A549 (cell line): Measurements from ENCODE around the gene ZNF878. TPM values are rescaled to one million over a fixed set of nuclear protein-coding genes. Genes with fewer than 3 reads are reported as not detected.

Experiments used
- ATAC-seq, 2 experiments: fragments of 200-7000 bp in 1 of 2; fragments of >200 bp in 1 of 2; cut with Nextera tagmentation in 1 of 2; cut with Tn5 transposase in 1 of 2; 3 replicates each; pipeline versions ENCODE4 v1.8.0 to v1.9.1; 2018 to 2020; ENCODE audit warnings: mild to moderate bottlenecking in 1 of 2, moderate library complexity in 1 of 2
- CTCF ChIA-PET: fragments of 300-600 bp; sonication (Branson Sonifier 250); formaldehyde crosslinking; extraction: SDS; loops from one replicate; lab custom pipeline; 2021; ENCODE audit warnings: antibody characterized with exemption, inconsistent platforms; lab: Yijun Ruan, JAX
- POLR2A ChIA-PET: fragments of 350-600 bp; formaldehyde crosslinking; extraction: SDS; loops from one replicate; lab custom pipeline; 2021; ENCODE audit warnings: antibody characterized with exemption, inconsistent platforms; lab: Yijun Ruan, JAX
- DNase-seq, 2 experiments: peaks; one replicate each; pipeline versions ENCODE4 v3.0.0 to v3.0.0-alpha.2; 2011 to 2016; ENCODE audit warnings: low read depth in 1 of 2, low spot score in 1 of 2
- FAIRE-seq: peaks from 2 replicates; lab custom pipeline; 2011; peaks lifted over from hg19 to GRCh38; lab: Jason Lieb, UNC
- H3K27ac ChIP-seq, 2 experiments: fragments of >200 bp; sonication (Bioruptor Twin); formaldehyde crosslinking; 3 replicates each; pipeline ENCODE4 v1.5.1; 2016 to 2017
- H3K4me1 ChIP-seq: fragments of >200 bp; sonication (Bioruptor Twin); formaldehyde crosslinking; 3 replicates; pipeline ENCODE4 v1.6.1; 2016
- H3K4me2 ChIP-seq: fragments of >200 bp; sonication (Bioruptor Twin); formaldehyde crosslinking; 3 replicates; pipeline ENCODE4 v1.6.1; 2016
- H3K4me3 ChIP-seq: fragments of >200 bp; sonication (Bioruptor Twin); formaldehyde crosslinking; 3 replicates; pipeline ENCODE4 v1.5.1; 2016
- H3K9me3 ChIP-seq: fragments of >200 bp; sonication (Bioruptor Twin); formaldehyde crosslinking; 3 replicates; pipeline ENCODE4 v1.6.1; 2016
- CBX8 ChIP-seq: fragments of 200-600 bp; sonication (generic); IDR thresholded peaks from 2 replicates; pipeline ENCODE4 v1.6.1; 2016
- CEBPB ChIP-seq, 2 experiments: fragments of >200 bp in 1 of 2; sonication (Bioruptor Twin) in 1 of 2; formaldehyde crosslinking in 1 of 2; IDR thresholded peaks; 2 replicates each; pipeline ENCODE4 v1.6.1; 2012 to 2016
- EHF ChIP-seq: fragments of 250-450 bp; sonication (Bioruptor Pico); IDR thresholded peaks from 2 replicates; pipeline ENCODE4 v1.5.0; 2020; ENCODE audit warnings: mild to moderate bottlenecking
- FOSL2 ChIP-seq, 2 experiments: fragments of 450-650 bp in 1 of 2; fragments of >200 bp in 1 of 2; sonication (Bioruptor Twin) in 1 of 2; formaldehyde crosslinking; IDR thresholded peaks; 2 replicates each; pipeline versions ENCODE4 v1.5.0 to v1.6.1; 2016 to 2020; ENCODE audit warnings: mild to moderate bottlenecking in 1 of 2, moderate library complexity in 1 of 2
- HDAC2 ChIP-seq: fragments of 200-600 bp; sonication (generic); IDR thresholded peaks from 2 replicates; pipeline ENCODE4 v1.6.1; 2016
- HOXB13 ChIP-seq: fragments of 250-450 bp; sonication (Bioruptor Pico); IDR thresholded peaks from 2 replicates; pipeline ENCODE4 v1.5.0; 2020; ENCODE audit warnings: low read depth, mild to moderate bottlenecking, moderate library complexity
- MAFK ChIP-seq: fragments of 450-650 bp; IDR thresholded peaks from 2 replicates; pipeline ENCODE4 v1.6.1; 2014; ENCODE audit not compliant: partially characterized antibody
- NFE2L2 ChIP-seq: fragments of 150-350 bp; conservative IDR thresholded peaks from 2 replicates; pipeline ENCODE4 v1.6.1; 2014; ENCODE audit warnings: low read length
- NPAS2 ChIP-seq: fragments of 250-450 bp; sonication (Bioruptor Pico); IDR thresholded peaks from 2 replicates; pipeline ENCODE4 v1.8.0; 2022; ENCODE audit warnings: mild to moderate bottlenecking, moderate library complexity, borderline replicate concordance
- NR3C1 ChIP-seq: fragments of >200 bp; sonication (Bioruptor Twin); formaldehyde crosslinking; IDR thresholded peaks from 3 replicates; pipeline ENCODE4 v1.6.1; 2017
- RAD21 ChIP-seq, 2 experiments: fragments of >200 bp in 1 of 2; sonication (Bioruptor Twin) in 1 of 2; formaldehyde crosslinking in 1 of 2; IDR thresholded peaks in 1 of 2; conservative IDR thresholded peaks in 1 of 2; 2 replicates in 1 of 2; 3 replicates in 1 of 2; pipeline ENCODE4 v1.6.1; 2012 to 2018; ENCODE audit warnings: inconsistent platforms in 1 of 2
- RARB ChIP-seq: fragments of 250-450 bp; sonication (Bioruptor Pico); IDR thresholded peaks from 2 replicates; pipeline ENCODE4 v1.8.0; 2021; ENCODE audit warnings: mild to moderate bottlenecking, moderate library complexity
- RFX5 ChIP-seq: fragments of 450-650 bp; IDR thresholded peaks from 2 replicates; pipeline ENCODE4 v1.7.1; 2014; ENCODE audit warnings: antibody characterized with exemption, mild to moderate bottlenecking, moderate library complexity
- SREBF2 ChIP-seq: fragments of 450-650 bp; IDR thresholded peaks from 2 replicates; pipeline ENCODE4 v1.6.1; 2014; ENCODE audit warnings: mild to moderate bottlenecking, moderate library complexity
- TP53 ChIP-seq: fragments of 250-450 bp; sonication (Bioruptor Pico); IDR thresholded peaks from 2 replicates; pipeline ENCODE4 v1.5.0; 2021; ENCODE audit warnings: mild to moderate bottlenecking, moderate library complexity
- ZNF302 ChIP-seq: fragments of 250-450 bp; sonication (Bioruptor Pico); IDR thresholded peaks from 2 replicates; pipeline ENCODE4 v1.9.0; 2021; ENCODE audit warnings: inconsistent platforms, mild to moderate bottlenecking, moderate library complexity
- ZSCAN20 ChIP-seq: fragments of 250-450 bp; sonication (Bioruptor Pico); IDR thresholded peaks from 2 replicates; pipeline ENCODE4 v1.8.0; 2022; ENCODE audit warnings: mild to moderate bottlenecking, moderate library complexity
- WGBS: methylation state at CpG from one replicate; pipeline ENCODE4 v1.1.6; 2017; ENCODE audit errors: missing lambda C conversion rate; 5-methylcytosine and 5-hydroxymethylcytosine counted together
- polyA plus RNA-seq, 4 experiments: library from polyadenylated mRNA; depleted of rRNA in 3 of 4; stranded (reverse); fragments of >200 nt; fragmentation: RNase III in 1 of 4; extraction: RNeasy Plus Mini Kit Qiagen cat#74134 plus additional on column Dnase treatment in 1 of 4; gene quantifications; 2 replicates in 3 of 4; 3 replicates in 1 of 4; pipeline ENCODE4 v1.2.3, GENCODE V29; 2011 to 2017
- TF ChIP-seq, protein P1 (sequence below): fragments of >200 bp; sonication (Bioruptor Twin); formaldehyde crosslinking; IDR thresholded peaks from 3 replicates; pipeline ENCODE4 v1.5.1; 2016
- TF ChIP-seq, protein P2 (sequence below): fragments of 250-450 bp; sonication (Bioruptor Pico); IDR thresholded peaks from 2 replicates; pipeline ENCODE4 v1.5.0; 2020; ENCODE audit warnings: low read depth, mild to moderate bottlenecking, moderate library complexity
- TF ChIP-seq, protein P3 (sequence below): IDR thresholded peaks from 2 replicates; pipeline ENCODE4 v1.6.1; 2012
- TF ChIP-seq, protein P4 (sequence below): fragments of 200-600 bp; sonication (generic); IDR thresholded peaks from 2 replicates; pipeline ENCODE4 v1.6.1; 2016; ENCODE audit warnings: antibody characterized with exemption, mild to moderate bottlenecking, moderate library complexity

The ZNF878 gene
- polyA plus RNA-seq, 2 of the 4 experiments (the other 2 are of a cell fraction): not detected

DNA sequence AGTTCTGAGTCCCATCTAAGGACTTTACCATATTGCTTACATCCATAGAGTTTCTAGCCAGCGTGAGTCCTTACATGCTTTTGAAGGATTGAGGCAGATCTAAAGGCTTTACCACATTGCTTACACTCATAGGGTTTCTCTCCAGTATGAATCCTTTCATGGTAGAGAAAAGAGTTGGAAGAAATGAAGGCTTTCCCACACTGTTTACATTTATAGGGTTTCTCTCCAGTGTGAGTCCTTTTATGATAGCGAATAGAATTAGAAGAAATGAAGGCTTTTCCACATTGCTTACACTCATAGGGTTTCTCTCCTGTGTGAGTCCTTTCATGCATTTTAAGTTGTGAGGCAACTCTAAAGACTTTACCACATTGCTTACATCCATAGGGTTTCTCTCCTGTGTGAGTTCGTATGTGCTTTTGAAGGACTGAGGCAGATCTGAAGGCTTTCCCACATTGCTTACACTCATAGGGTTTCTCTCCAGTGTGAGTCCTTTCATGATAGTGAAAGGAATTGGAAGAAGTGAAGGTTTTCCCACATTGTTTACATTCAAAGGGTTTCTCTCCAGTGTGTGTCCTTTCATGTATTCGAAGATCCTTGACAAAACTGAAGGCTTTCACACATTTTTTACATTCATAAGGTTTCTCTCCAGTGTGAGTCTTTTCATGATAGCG is 8.9 kb downstream of the ZNF878 start:
- POLR2A ChIA-PET: no interaction called here
- no peak for DNase-seq
- no peak for ATAC-seq
- Histone ChIP-seq H3K4me3 (no peak overlapping the region), H3K9me3 (peaks cover 11% of the 10 kb centered on the region; the same call in 2 of the 3 replicates), H3K4me1 (no peaks in the 10 kb centered on the region), H3K27ac (no peak overlapping the region), H3K4me2 (no peak overlapping the region)
- TF ChIP-seq, protein P1, sequence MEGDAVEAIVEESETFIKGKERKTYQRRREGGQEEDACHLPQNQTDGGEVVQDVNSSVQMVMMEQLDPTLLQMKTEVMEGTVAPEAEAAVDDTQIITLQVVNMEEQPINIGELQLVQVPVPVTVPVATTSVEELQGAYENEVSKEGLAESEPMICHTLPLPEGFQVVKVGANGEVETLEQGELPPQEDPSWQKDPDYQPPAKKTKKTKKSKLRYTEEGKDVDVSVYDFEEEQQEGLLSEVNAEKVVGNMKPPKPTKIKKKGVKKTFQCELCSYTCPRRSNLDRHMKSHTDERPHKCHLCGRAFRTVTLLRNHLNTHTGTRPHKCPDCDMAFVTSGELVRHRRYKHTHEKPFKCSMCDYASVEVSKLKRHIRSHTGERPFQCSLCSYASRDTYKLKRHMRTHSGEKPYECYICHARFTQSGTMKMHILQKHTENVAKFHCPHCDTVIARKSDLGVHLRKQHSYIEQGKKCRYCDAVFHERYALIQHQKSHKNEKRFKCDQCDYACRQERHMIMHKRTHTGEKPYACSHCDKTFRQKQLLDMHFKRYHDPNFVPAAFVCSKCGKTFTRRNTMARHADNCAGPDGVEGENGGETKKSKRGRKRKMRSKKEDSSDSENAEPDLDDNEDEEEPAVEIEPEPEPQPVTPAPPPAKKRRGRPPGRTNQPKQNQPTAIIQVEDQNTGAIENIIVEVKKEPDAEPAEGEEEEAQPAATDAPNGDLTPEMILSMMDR: no peak
- TF ChIP-seq TP53 (CRISPR knock-in tag) (no peak), HOXB13 (CRISPR knock-in tag) (no peak), HDAC2 (no peak), ZSCAN20 (no peak), RAD21 (conservative IDR thresholded peaks at IDR 0.05 in 1 of 2, IDR thresholded peaks at IDR 0.05 in 1 of 2) (no peak)
- CTCF ChIA-PET: no interaction called here
- 9% methylated on average over 5 of the region's 5 CpGs for WGBS
- FAIRE-seq: no peak

DNA sequence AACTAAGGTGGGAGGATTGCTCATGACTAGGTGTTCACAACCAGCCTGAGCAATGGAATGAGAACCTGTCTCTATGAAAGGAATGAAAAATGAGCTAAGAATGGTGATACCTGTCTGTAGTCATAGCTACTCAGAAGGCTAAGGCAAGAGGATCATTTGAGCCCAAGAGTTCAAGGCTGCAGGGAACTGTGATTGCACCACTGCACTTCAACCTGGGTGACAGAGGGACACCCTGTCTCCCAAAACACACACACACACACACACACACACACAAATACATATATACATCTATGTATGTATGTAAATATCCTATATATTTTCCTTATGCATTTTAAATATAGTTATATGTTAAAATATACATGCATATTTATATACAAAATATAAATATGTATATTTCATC is 9.9 kb downstream of the ZNF878 start:
- H3K9me3 ChIP-seq: peaks cover 11% of the 10 kb centered on the region; the same call in 2 of the 3 replicates
- no peak overlapping the region for H3K27ac ChIP-seq
- TF ChIP-seq, protein P2, sequence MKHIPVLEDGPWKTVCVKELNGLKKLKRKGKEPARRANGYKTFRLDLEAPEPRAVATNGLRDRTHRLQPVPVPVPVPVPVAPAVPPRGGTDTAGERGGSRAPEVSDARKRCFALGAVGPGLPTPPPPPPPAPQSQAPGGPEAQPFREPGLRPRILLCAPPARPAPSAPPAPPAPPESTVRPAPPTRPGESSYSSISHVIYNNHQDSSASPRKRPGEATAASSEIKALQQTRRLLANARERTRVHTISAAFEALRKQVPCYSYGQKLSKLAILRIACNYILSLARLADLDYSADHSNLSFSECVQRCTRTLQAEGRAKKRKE (CRISPR knock-in tag): no peak
- TF ChIP-seq FOSL2 (IDR thresholded peaks at IDR 0.05): no peak
- TF ChIP-seq FOSL2 (CRISPR knock-in tag; IDR thresholded peaks at IDR 0.05): no peak
- FAIRE-seq: no peak
- ATAC-seq: no peak
- CTCF ChIA-PET: no interaction called here
- no peak overlapping the region for H3K4me3 ChIP-seq
- POLR2A ChIA-PET: no interaction called here
- H3K4me2 ChIP-seq: no peak overlapping the region
- DNase-seq: no peak
- no peaks in the 10 kb centered on the region for H3K4me1 ChIP-seq

DNA sequence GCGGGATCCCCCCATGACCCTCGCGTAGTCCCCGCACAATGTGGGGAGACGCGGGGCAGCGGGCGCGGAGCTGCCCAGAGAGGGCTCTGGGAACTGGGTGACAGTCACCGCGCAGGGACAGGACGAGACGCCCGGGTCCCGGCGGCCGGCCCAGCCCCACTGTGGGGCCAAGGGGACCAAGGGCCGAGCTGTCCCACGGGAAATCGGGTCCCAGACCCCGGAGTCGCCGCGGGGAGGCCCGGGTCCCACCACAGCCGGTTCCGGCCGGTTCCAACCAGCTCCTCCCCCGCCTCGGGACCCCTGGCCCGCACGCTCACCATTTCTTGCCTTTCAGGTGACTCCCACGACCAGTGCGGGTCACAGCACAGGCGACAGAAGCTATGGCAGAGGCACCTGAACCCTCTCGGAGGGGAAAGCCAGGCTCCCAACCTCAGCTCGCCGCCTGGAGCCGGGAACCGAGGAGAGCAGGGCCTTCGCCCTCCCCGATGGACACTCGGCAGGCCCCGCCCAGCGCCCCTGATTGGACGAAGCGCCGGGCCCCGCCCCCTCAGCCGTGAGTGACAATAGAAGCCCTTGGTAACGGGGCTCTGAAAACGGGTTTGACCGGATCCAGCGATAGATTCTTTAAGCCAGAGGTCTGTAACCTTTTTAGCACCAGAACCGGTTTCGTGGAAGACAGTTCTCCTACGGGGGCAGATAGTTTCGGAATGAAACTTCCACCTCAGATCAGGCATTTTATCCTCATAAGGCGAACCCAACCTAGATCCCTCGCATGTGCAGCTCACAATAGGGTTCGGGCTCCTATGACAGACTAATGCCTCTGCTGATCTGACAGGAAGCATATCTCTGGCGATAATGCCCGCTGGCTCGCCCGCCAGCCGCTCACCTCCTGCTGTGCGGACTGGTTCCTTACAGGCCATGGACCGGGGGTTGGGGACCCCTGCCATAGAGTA is 17.3 kb downstream of the ZNF878 start, which contains the start of gene ZNF433:
ZNF433 (minus strand) TSS at position 460 of the 953 bp plus-strand sequence; CDS start at position 320, 140 bp downstream.
- Histone ChIP-seq H3K27ac (no peak within 1 kb of the TSS), H3K9me3 (peaks cover 3% of the 10 kb centered on the region; the same call in 1 of the 3 replicates), H3K4me1 (no peaks in the 10 kb centered on the region), H3K4me2 (no peak within 1 kb of the TSS), H3K4me3 (no peak within 1 kb of the TSS)
- WGBS: 38% methylated on average over 25 of the region's 68 CpGs
- ATAC-seq (no peak), FAIRE-seq (no peak), DNase-seq (no peak)
- TF ChIP-seq ZNF302 (no peak), CBX8 (no peak), SREBF2 (no peak)
- TF ChIP-seq, protein P3, sequence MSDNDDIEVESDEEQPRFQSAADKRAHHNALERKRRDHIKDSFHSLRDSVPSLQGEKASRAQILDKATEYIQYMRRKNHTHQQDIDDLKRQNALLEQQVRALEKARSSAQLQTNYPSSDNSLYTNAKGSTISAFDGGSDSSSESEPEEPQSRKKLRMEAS: no peak
- ChIA-PET CTCF (interaction anchor here (0.6 kb wide), 1 partner anchor 281 kb away, joined by 3 read pairs; no protein-coding TSS in a partner anchor), POLR2A (no interaction called here)

DNA sequence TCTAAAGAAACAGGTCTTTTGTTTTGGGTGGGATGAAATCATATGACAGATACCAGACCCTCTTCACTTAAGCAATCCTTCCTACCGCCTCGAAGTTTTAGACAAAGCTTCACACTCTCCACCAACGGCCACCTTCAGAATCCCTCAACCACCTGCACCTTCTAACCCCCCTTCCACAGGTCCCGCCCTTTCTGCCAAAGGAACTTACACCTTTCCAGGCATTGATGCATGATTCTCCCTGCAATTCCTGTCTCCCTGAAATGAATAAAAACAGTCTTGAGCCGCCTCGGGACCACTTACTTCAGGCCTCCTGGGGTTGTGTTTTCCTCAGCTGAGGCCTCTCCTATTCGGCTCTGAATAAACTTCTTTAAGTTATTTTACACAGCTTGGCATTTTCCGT is 18.1 kb downstream of the ZNF878 start:
- no peak overlapping the region for H3K27ac ChIP-seq
- TF ChIP-seq EHF (CRISPR knock-in tag) (no peak), NFE2L2 (no peak), ZNF302 (no peak), MAFK (no peak), RARB (CRISPR knock-in tag) (no peak), CBX8 (no peak), ZSCAN20 (no peak), FOSL2 (IDR thresholded peaks at IDR 0.05) (no peak), FOSL2 (CRISPR knock-in tag; IDR thresholded peaks at IDR 0.05) (no peak), NR3C1 (no peak), RFX5 (no peak), RAD21 (conservative IDR thresholded peaks at IDR 0.05 in 1 of 2, IDR thresholded peaks at IDR 0.05 in 1 of 2) (no peak), CEBPB (IDR thresholded peaks at IDR 0.05) (no peak), NPAS2 (CRISPR knock-in tag) (no peak)
- TF ChIP-seq, protein P4, sequence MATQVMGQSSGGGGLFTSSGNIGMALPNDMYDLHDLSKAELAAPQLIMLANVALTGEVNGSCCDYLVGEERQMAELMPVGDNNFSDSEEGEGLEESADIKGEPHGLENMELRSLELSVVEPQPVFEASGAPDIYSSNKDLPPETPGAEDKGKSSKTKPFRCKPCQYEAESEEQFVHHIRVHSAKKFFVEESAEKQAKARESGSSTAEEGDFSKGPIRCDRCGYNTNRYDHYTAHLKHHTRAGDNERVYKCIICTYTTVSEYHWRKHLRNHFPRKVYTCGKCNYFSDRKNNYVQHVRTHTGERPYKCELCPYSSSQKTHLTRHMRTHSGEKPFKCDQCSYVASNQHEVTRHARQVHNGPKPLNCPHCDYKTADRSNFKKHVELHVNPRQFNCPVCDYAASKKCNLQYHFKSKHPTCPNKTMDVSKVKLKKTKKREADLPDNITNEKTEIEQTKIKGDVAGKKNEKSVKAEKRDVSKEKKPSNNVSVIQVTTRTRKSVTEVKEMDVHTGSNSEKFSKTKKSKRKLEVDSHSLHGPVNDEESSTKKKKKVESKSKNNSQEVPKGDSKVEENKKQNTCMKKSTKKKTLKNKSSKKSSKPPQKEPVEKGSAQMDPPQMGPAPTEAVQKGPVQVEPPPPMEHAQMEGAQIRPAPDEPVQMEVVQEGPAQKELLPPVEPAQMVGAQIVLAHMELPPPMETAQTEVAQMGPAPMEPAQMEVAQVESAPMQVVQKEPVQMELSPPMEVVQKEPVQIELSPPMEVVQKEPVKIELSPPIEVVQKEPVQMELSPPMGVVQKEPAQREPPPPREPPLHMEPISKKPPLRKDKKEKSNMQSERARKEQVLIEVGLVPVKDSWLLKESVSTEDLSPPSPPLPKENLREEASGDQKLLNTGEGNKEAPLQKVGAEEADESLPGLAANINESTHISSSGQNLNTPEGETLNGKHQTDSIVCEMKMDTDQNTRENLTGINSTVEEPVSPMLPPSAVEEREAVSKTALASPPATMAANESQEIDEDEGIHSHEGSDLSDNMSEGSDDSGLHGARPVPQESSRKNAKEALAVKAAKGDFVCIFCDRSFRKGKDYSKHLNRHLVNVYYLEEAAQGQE: no peak

More for the DNA sequence above, 18.1 kb downstream of the ZNF878 start:
- no peaks in the 10 kb centered on the region for H3K4me1 ChIP-seq
- DNase-seq: no peak
- FAIRE-seq: no peak
- CTCF ChIA-PET: no interaction called here
- peaks cover 3% of the 10 kb centered on the region; the same call in 1 of the 3 replicates for H3K9me3 ChIP-seq
- POLR2A ChIA-PET: no interaction called here
- no peak for ATAC-seq
- H3K4me2 ChIP-seq: no peak overlapping the region
- H3K4me3 ChIP-seq: no peak overlapping the region
- 39% methylated on average over 8 of the region's 8 CpGs for WGBS
